Ecto neural progenitor cell (in vitro differentiated cells): Measurements from ENCODE around the gene APRT.

Experiments
- DNase-seq: peaks from one replicate; pipeline ENCODE4 v3.0.0-alpha.2; 2018; ENCODE audit warnings: low spot score

APRT gene

GRCh38 chr16:88811769-88812512 is at the start of gene APRT:
TSS of gene APRT (minus strand) at chr16:88811928. CDS start at chr16:88811899, 29 bp downstream.
- DNase-seq = peak; percentile 98

GRCh38 chr16:88861359-88861758 is 49.6 kb upstream of the APRT start:
- DNase-seq = no peak

- no peak for DNase-seq
Observed at GRCh38 chr16:88859381-88860091, 47.8 kb upstream of the APRT start.

- peak; percentile 75 for DNase-seq
Observed at GRCh38 chr16:88857728-88858339, 46.1 kb upstream of the APRT start.

GRCh38 chr16:88856828-88857727 is 45.4 kb upstream of the APRT start, which contains the start of the genes GALNS and TRAPPC2L:
TSS of gene GALNS (minus strand) at chr16:88856947. CDS start at chr16:88856877, 70 bp downstream.
TSS of gene TRAPPC2L (plus strand) at chr16:88857127. CDS start at chr16:88857151, 24 bp downstream.
- DNase-seq = peak; percentile 100

- DNase-seq = peak; percentile 75
Observed at GRCh38 chr16:88856122-88856827, 44.5 kb upstream of the APRT start.

GRCh38 chr16:88855736-88856121 is 44.0 kb upstream of the APRT start:
- no peak for DNase-seq

- no peak for DNase-seq
Observed at GRCh38 chr16:88855176-88855575, 43.4 kb upstream of the APRT start.

- no peak for DNase-seq
Observed at GRCh38 chr16:88854306-88855111, 42.8 kb upstream of the APRT start.

GRCh38 chr16:88853325-88853941 is 41.7 kb upstream of the APRT start:
- DNase-seq = no peak

- DNase-seq = no peak
Observed at GRCh38 chr16:88851616-88852015, 39.9 kb upstream of the APRT start.

GRCh38 chr16:88850531-88851199 is 38.9 kb upstream of the APRT start:
- DNase-seq = no peak

GRCh38 chr16:88848557-88848956 is 36.8 kb upstream of the APRT start:
- DNase-seq = no peak

- no peak for DNase-seq
Observed at GRCh38 chr16:88847654-88848053, 35.9 kb upstream of the APRT start.

- DNase-seq = no peak
Observed at GRCh38 chr16:88846088-88846487, 34.4 kb upstream of the APRT start.

- no peak for DNase-seq
Observed at GRCh38 chr16:88844419-88845036, 32.8 kb upstream of the APRT start.

GRCh38 chr16:88843256-88843655 is 31.5 kb upstream of the APRT start:
- DNase-seq = no peak

GRCh38 chr16:88842806-88843205 is 31.1 kb upstream of the APRT start:
- DNase-seq = no peak

- DNase-seq = no peak
Observed at GRCh38 chr16:88842308-88842756, 30.6 kb upstream of the APRT start.
